ENCODE data around the gene NTF3. TPM values are rescaled to one million over a fixed set of nuclear protein-coding genes. Genes with fewer than 3 reads are reported as not detected.

NTF3 gene
- total RNA-seq, 1 experiment from 2014 or later = not detected

DNA sequence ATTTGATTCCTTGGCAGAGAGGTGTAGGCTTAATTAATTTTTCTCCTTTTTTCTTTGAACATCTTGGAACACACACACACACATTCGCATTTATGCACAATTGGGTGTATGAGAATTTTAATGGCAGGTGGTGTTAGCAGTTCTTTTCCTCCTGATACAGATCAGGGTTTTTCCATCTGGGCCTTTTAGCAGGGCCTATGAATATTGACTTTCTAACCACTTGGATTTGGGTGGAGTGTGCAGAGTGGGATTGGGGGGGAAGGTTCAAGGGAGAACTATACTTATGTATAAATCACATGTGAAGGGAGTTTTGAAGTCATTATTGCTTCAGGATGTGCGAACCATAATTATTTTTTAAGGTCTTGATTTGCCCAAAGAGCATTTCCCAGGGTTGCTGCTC, 28.9 kb downstream of the NTF3 start:
- H3K9me2 ChIP-seq (ENCODE audit: insufficient read depth) = no peaks in the 10 kb centered on the region
- H3K9ac ChIP-seq (ENCODE audit: low read length) = no peak overlapping the region
- H3K27ac ChIP-seq (ENCODE audit: low read depth, low read length) = no peak overlapping the region
- no peaks in the 10 kb centered on the region for H3K9me3 ChIP-seq (ENCODE audit: control insufficient read depth in 1 of 2, insufficient read depth in 1 of 2, low read depth in 1 of 2, low read length in 2 of 2)
- H3K4me3 ChIP-seq (replicated peaks in 1 of 2; ENCODE audit: low read depth in 1 of 2, low read length in 2 of 2) = no peak overlapping the region
- ChIA-PET POLR2A (no interaction called here), CTCF (no interaction called here), RAD21 (ENCODE audit: low non-redundant PET in 1 of 2, low total read pairs in 2 of 2, uncharacterized antibody in 2 of 2, unreplicated experiment in 2 of 2) (no interaction called here)
- intact Hi-C loops (cut with micrococcal nuclease) = no loop called here
- ATAC-seq (no peak), DNase-seq (ENCODE audit: low read depth, low spot score) (no peak)
- no peaks in the 10 kb centered on the region for H3K79me2 ChIP-seq (ENCODE audit: insufficient read depth, low read length)
- no TSS peak for BruUV-seq (replicated peaks)
- H4K20me1 ChIP-seq (ENCODE audit: insufficient read depth) = no peaks in the 10 kb centered on the region
- H2AFZ ChIP-seq (ENCODE audit: low read depth, low read length, poor library complexity, severe bottlenecking) = no peak overlapping the region
- H3K4me1 ChIP-seq (ENCODE audit: control insufficient read depth in 1 of 2, insufficient read depth in 2 of 2, low read length in 2 of 2) = peaks cover 0 to 8% of the 10 kb centered on the region in 2 experiments; a peak in 3 of 4 replicates
- no peak overlapping the region for H3K4me2 ChIP-seq (ENCODE audit: low read length)
- no peaks in the 10 kb centered on the region for H3K36me3 ChIP-seq (ENCODE audit: control insufficient read depth in 1 of 2, insufficient read depth in 2 of 2, low read length in 2 of 2)
- TF ChIP-seq ZNF274 (IDR thresholded peaks at IDR 0.05; ENCODE audit: low read depth, low read length) = no peak
- TF ChIP-seq, protein P1, sequence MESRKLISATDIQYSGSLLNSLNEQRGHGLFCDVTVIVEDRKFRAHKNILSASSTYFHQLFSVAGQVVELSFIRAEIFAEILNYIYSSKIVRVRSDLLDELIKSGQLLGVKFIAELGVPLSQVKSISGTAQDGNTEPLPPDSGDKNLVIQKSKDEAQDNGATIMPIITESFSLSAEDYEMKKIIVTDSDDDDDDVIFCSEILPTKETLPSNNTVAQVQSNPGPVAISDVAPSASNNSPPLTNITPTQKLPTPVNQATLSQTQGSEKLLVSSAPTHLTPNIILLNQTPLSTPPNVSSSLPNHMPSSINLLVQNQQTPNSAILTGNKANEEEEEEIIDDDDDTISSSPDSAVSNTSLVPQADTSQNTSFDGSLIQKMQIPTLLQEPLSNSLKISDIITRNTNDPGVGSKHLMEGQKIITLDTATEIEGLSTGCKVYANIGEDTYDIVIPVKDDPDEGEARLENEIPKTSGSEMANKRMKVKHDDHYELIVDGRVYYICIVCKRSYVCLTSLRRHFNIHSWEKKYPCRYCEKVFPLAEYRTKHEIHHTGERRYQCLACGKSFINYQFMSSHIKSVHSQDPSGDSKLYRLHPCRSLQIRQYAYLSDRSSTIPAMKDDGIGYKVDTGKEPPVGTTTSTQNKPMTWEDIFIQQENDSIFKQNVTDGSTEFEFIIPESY (IDR thresholded peaks at IDR 0.05; ENCODE audit: extremely low read depth, insufficient replicate concordance, low read length) = no peak
- TF ChIP-seq POLR2AphosphoS5 (IDR thresholded peaks at IDR 0.05; ENCODE audit: low read depth, low read length) = no peak
- TF ChIP-seq RAD21 (IDR thresholded peaks at IDR 0.05; ENCODE audit: low read depth) = no peak
- TF ChIP-seq SP1 (IDR thresholded peaks at IDR 0.05; ENCODE audit: low read depth) = no peak
- no peak for TF ChIP-seq TCF7L2 (IDR thresholded peaks at IDR 0.05; ENCODE audit: borderline replicate concordance, extremely low read depth, insufficient read depth, insufficient read length)
- TF ChIP-seq EGR1 (IDR thresholded peaks at IDR 0.05; ENCODE audit: low read depth) = no peak
- TF ChIP-seq JUND (IDR thresholded peaks at IDR 0.05) = no peak
- TF ChIP-seq SRF (IDR thresholded peaks at IDR 0.05; ENCODE audit: low read depth) = no peak
- TF ChIP-seq EZH2 (IDR thresholded peaks at IDR 0.05) = no peak
- no peak for TF ChIP-seq EZH2phosphoT487 (IDR thresholded peaks at IDR 0.05; ENCODE audit: borderline replicate concordance)
- TF ChIP-seq, protein P2, sequence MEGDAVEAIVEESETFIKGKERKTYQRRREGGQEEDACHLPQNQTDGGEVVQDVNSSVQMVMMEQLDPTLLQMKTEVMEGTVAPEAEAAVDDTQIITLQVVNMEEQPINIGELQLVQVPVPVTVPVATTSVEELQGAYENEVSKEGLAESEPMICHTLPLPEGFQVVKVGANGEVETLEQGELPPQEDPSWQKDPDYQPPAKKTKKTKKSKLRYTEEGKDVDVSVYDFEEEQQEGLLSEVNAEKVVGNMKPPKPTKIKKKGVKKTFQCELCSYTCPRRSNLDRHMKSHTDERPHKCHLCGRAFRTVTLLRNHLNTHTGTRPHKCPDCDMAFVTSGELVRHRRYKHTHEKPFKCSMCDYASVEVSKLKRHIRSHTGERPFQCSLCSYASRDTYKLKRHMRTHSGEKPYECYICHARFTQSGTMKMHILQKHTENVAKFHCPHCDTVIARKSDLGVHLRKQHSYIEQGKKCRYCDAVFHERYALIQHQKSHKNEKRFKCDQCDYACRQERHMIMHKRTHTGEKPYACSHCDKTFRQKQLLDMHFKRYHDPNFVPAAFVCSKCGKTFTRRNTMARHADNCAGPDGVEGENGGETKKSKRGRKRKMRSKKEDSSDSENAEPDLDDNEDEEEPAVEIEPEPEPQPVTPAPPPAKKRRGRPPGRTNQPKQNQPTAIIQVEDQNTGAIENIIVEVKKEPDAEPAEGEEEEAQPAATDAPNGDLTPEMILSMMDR (IDR thresholded peaks at IDR 0.05 in 2 of 3, conservative IDR thresholded peaks at IDR 0.05 in 1 of 3; ENCODE audit: borderline replicate concordance in 1 of 3, insufficient read depth in 1 of 3, low read depth in 2 of 3, low read length in 2 of 3) = no peak
- TF ChIP-seq, protein P3, sequence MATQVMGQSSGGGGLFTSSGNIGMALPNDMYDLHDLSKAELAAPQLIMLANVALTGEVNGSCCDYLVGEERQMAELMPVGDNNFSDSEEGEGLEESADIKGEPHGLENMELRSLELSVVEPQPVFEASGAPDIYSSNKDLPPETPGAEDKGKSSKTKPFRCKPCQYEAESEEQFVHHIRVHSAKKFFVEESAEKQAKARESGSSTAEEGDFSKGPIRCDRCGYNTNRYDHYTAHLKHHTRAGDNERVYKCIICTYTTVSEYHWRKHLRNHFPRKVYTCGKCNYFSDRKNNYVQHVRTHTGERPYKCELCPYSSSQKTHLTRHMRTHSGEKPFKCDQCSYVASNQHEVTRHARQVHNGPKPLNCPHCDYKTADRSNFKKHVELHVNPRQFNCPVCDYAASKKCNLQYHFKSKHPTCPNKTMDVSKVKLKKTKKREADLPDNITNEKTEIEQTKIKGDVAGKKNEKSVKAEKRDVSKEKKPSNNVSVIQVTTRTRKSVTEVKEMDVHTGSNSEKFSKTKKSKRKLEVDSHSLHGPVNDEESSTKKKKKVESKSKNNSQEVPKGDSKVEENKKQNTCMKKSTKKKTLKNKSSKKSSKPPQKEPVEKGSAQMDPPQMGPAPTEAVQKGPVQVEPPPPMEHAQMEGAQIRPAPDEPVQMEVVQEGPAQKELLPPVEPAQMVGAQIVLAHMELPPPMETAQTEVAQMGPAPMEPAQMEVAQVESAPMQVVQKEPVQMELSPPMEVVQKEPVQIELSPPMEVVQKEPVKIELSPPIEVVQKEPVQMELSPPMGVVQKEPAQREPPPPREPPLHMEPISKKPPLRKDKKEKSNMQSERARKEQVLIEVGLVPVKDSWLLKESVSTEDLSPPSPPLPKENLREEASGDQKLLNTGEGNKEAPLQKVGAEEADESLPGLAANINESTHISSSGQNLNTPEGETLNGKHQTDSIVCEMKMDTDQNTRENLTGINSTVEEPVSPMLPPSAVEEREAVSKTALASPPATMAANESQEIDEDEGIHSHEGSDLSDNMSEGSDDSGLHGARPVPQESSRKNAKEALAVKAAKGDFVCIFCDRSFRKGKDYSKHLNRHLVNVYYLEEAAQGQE (IDR thresholded peaks at IDR 0.05; ENCODE audit: low read depth) = no peak
- no peak for TF ChIP-seq ELF1 (IDR thresholded peaks at IDR 0.05; ENCODE audit: borderline replicate concordance, low read depth)
- TF ChIP-seq, protein P4, sequence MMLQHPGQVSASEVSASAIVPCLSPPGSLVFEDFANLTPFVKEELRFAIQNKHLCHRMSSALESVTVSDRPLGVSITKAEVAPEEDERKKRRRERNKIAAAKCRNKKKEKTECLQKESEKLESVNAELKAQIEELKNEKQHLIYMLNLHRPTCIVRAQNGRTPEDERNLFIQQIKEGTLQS (IDR thresholded peaks at IDR 0.05) = no peak
- no peak for TF ChIP-seq ZFX (IDR thresholded peaks at IDR 0.05)
- 0 out of 2 replicates have a peak, but pooled peaks cover 13% of the 10 kb centered on the region for H3K27me3 ChIP-seq (ENCODE audit: insufficient read depth, low read length)
